H1 (cell line): ENCODE measurements around the gene CIAO2A. TPM values are rescaled to one million over a fixed set of nuclear protein-coding genes. Genes with fewer than 3 reads are reported as not detected.

Experiments
- KDM5A ChIP-seq: fragments of 200-600 bp; IDR thresholded peaks from 2 replicates; pipeline ENCODE4 v1.7.1; 2012; ENCODE audit warnings: mild to moderate bottlenecking, low read length, inconsistent platforms, mixed read lengths
- NANOG ChIP-seq: IDR thresholded peaks from 2 replicates; pipeline ENCODE4 v1.6.1; 2011; ENCODE audit warnings: low read length, low read depth, mild to moderate bottlenecking, inconsistent platforms; ENCODE audit not compliant: insufficient read depth, poor library complexity, severe bottlenecking
- SIRT6 ChIP-seq: IDR thresholded peaks from one replicate; pipeline ENCODE4 v1.7.1; 2012; ENCODE audit warnings: low read length, inconsistent platforms
- SP4 ChIP-seq: IDR thresholded peaks from 2 replicates; pipeline ENCODE4 v1.6.1; 2012; ENCODE audit warnings: low read length, inconsistent platforms
- TEAD4 ChIP-seq: IDR thresholded peaks from 2 replicates; pipeline ENCODE4 v1.6.1; 2012; ENCODE audit warnings: low read depth, low read length, inconsistent platforms, mixed read lengths
- polyA plus RNA-seq, 7 experiments: library from polyadenylated mRNA; depleted of rRNA in 3 of 7; stranded (reverse) in 5 of 7; unstranded in 2 of 7; fragments of >200 nt in 5 of 7; fragments of 200-250 nt in 2 of 7; gene quantifications; 1 replicate in 5 of 7; 2 replicates in 1 of 7; 4 replicates in 1 of 7; pipeline versions ENCODE4 v1.2.1 to v1.2.3, GENCODE V29; 2011 to 2013; ENCODE audit warnings: missing spikeins in 2 of 7, mixed read lengths in 2 of 7
- total RNA-seq: library from RNA; stranded (reverse); fragmentation: NEBNext Ultra II Directional; extraction: Animal tissue kit (Norgen Biotek cat#: 25700); gene quantifications from 2 replicates; pipeline ENCODE4 v1.2.1, GENCODE V29; 2021

CIAO2A gene
- total and polyA plus RNA-seq, 2 of the 8 experiments (the other 6 are each of a cell fraction or from before 2014, with no cell fraction given) = 76.4 to 86.5 TPM

DNA sequence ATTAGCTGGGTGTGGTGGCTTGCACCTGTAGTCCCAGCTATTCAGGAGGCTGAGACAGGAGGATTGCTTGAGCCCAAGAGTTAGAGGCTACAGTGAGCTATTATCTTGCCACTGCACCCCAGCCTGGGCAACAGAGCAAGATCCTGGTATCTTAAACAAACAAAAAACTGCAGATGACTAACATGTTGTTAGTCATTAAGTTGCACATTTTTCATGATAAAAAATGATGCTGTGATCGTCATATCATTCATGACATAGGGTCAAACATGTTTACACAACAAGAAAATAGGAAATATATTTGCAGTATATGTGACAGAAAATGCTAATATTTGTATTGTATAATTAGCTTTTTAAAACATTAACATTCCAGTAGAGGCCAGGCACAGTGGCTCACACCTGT lies 27.2 kb downstream of the CIAO2A start (continued):
- TF ChIP-seq SIRT6 = no peak
- no peak for TF ChIP-seq KDM5A
- TF ChIP-seq NANOG = no peak
- TF ChIP-seq SP4 = no peak
- no peak for TF ChIP-seq TEAD4
